Loucy (cell line): ENCODE results near the gene CELF2.
A peak's percentile ranks its signal among the peaks of the same experiment; 100 is the strongest.

Experiments used
- H2AFZ ChIP-seq: fragments of 200-600 bp; sonication (generic); 2 replicates; pipeline ENCODE4 v1.6.0; 2016; ENCODE audit warnings: antibody characterized with exemption, mild to moderate bottlenecking, low read length, moderate library complexity
- H3F3A ChIP-seq: fragments of 200-600 bp; 2 replicates; pipeline ENCODE4 v1.6.0; 2016; ENCODE audit warnings: antibody characterized with exemption, low read depth, mild to moderate bottlenecking
- H3K27me3 ChIP-seq: fragments of 200-600 bp; sonication (generic); 2 replicates; pipeline ENCODE4 v1.6.1; 2014; ENCODE audit warnings: low read length, mild to moderate bottlenecking; ENCODE audit not compliant: insufficient read depth, poor library complexity, severe bottlenecking
- H3K36me3 ChIP-seq: fragments of 200-600 bp; sonication (generic); 2 replicates; pipeline ENCODE4 v1.6.1; 2016; ENCODE audit warnings: low read length; ENCODE audit not compliant: insufficient read depth
- H3K4me1 ChIP-seq: fragments of 200-600 bp; sonication (generic); 2 replicates; pipeline ENCODE4 v1.5.1; 2014; ENCODE audit warnings: low read length, mild to moderate bottlenecking; ENCODE audit not compliant: insufficient read depth, poor library complexity, severe bottlenecking
- H3K4me2 ChIP-seq: fragments of 200-600 bp; sonication (generic); 2 replicates; pipeline ENCODE4 v1.6.0; 2014; ENCODE audit warnings: antibody characterized with exemption, low read length, low read depth, mild to moderate bottlenecking; ENCODE audit not compliant: poor library complexity, severe bottlenecking
- H3K4me3 ChIP-seq: fragments of 200-600 bp; sonication (generic); 2 replicates; pipeline ENCODE4 v1.5.1; 2014; ENCODE audit warnings: low read length, mild to moderate bottlenecking, mixed read lengths; ENCODE audit not compliant: poor library complexity, severe bottlenecking
- H3K79me2 ChIP-seq: fragments of 200-600 bp; sonication (generic); 2 replicates; pipeline ENCODE4 v1.6.1; 2014; ENCODE audit warnings: low read length; ENCODE audit not compliant: insufficient read depth
- H3K9ac ChIP-seq: fragments of 200-600 bp; sonication (generic); 2 replicates; pipeline ENCODE4 v1.6.0; 2014; ENCODE audit warnings: mild to moderate bottlenecking, low read depth, low read length, moderate library complexity; ENCODE audit not compliant: poor library complexity, severe bottlenecking
- H3K9me2 ChIP-seq: fragments of 200-600 bp; sonication (generic); replicated peaks from 2 replicates; pipeline ENCODE4 v1.6.1; 2016; ENCODE audit warnings: low read depth, low read length, mixed read lengths
- H3K9me3 ChIP-seq: fragments of 200-600 bp; sonication (generic); 2 replicates; pipeline ENCODE4 v1.6.1; 2014; ENCODE audit warnings: mild to moderate bottlenecking, antibody characterized with exemption, low read length, low read depth; ENCODE audit not compliant: insufficient read depth
- H4K20me1 ChIP-seq: fragments of 200-600 bp; sonication (generic); 2 replicates; pipeline ENCODE4 v1.6.0; 2014; ENCODE audit warnings: antibody characterized with exemption, low read length, mild to moderate bottlenecking; ENCODE audit not compliant: insufficient read depth, poor library complexity, severe bottlenecking
- CTCF ChIP-seq: fragments of 200-600 bp; sonication (generic); conservative IDR thresholded peaks from 2 replicates; pipeline ENCODE4 v1.5.1; 2014; ENCODE audit warnings: mild to moderate bottlenecking, antibody characterized with exemption, low read length
- EZH2phosphoT487 ChIP-seq: fragments of 200-600 bp; IDR thresholded peaks from 2 replicates; pipeline ENCODE4 v1.6.1; 2018; ENCODE audit warnings: antibody characterized with exemption, mild to moderate bottlenecking, moderate library complexity, borderline replicate concordance

CELF2 gene

DNA sequence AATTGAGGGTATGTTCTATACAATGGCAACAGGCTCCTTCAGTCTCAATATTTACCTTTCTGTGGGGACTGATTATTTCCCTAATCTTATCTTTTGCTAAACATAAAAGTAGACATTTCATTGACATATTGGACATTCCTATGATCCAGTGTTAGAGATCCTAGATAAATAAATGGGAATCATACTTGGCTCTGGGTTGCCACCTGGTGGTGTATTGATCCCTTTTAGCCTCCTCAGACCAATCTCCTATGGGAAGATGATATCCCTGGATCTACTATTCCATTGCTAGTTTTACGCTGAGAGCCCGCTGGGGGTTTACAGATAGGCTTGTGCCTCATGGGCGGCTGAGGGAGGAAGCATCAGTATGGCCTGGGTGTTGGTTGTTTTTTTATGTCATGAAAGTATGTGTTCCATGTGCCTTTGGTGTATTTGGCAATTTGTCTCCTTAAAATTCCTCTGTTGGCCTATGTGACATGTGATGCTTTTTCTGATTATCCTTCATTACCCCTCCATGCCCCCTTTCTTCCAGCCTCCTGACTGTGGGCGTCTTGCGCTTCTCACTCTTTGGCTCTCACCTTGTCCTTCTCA lies 18.8 kb downstream of the CELF2 start:
- H3K9ac ChIP-seq: no peak overlapping the region
- H3K36me3 ChIP-seq: no peaks in the 10 kb centered on the region
- no peaks in the 10 kb centered on the region for H4K20me1 ChIP-seq
- no peaks in the 10 kb centered on the region for H3K9me3 ChIP-seq
- H3K79me2 ChIP-seq: no peaks in the 10 kb centered on the region
- no peaks in the 10 kb centered on the region for H3K9me2 ChIP-seq
- no peaks in the 10 kb centered on the region for H3F3A ChIP-seq
- no peaks in the 10 kb centered on the region for H3K27me3 ChIP-seq
- no peak overlapping the region for H2AFZ ChIP-seq
- TF ChIP-seq EZH2phosphoT487: no peak
- peak; percentile 62 for TF ChIP-seq CTCF
- H3K4me3 ChIP-seq: no peak overlapping the region
- H3K4me2 ChIP-seq: no peak overlapping the region
- H3K4me1 ChIP-seq: peaks cover 5% of the 10 kb centered on the region

- H3K4me2 ChIP-seq: no peak overlapping the region
Observed at GRCh38 chr10:11037991-11038390, 20.3 kb downstream of the CELF2 start.

GRCh38 chr10:11042357-11042756 lies 24.7 kb downstream of the CELF2 start:
- Histone ChIP-seq H3K36me3 (no peaks in the 10 kb centered on the region), H3K79me2 (no peaks in the 10 kb centered on the region), H3K4me2 (no peak overlapping the region), H4K20me1 (no peaks in the 10 kb centered on the region), H3K4me1 (no peaks in the 10 kb centered on the region), H3K9ac (no peak overlapping the region), H3K27me3 (no peaks in the 10 kb centered on the region), H3K9me2 (no peaks in the 10 kb centered on the region), H2AFZ (no peak overlapping the region), H3F3A (no peaks in the 10 kb centered on the region), H3K4me3 (no peak overlapping the region), H3K9me3 (no peaks in the 10 kb centered on the region)
- TF ChIP-seq CTCF (no peak), EZH2phosphoT487 (no peak)

More at GRCh38 chr10:11037991-11038390, 20.3 kb downstream of the CELF2 start:
- no peak for TF ChIP-seq CTCF
- no peak for TF ChIP-seq EZH2phosphoT487
- Histone ChIP-seq H3K9me3 (no peaks in the 10 kb centered on the region), H3K79me2 (no peaks in the 10 kb centered on the region), H3K27me3 (no peaks in the 10 kb centered on the region), H3K4me1 (peaks cover 5% of the 10 kb centered on the region), H4K20me1 (no peaks in the 10 kb centered on the region), H3K9ac (no peak overlapping the region), H3F3A (no peaks in the 10 kb centered on the region), H3K36me3 (no peaks in the 10 kb centered on the region), H3K4me3 (no peak overlapping the region), H2AFZ (no peak overlapping the region), H3K9me2 (no peaks in the 10 kb centered on the region)
